Calu3 (cell line): ENCODE measurements around the gene DHRS12. TPM values are rescaled to one million over a fixed set of nuclear protein-coding genes. Genes with fewer than 3 reads are reported as not detected.

Source experiments
- BruUV-seq: library from RNA; stranded (reverse); fragments of 400-500 nt; replicated peaks from 2 replicates; lab custom pipeline; 2021; lab: Mats Ljungman, UMichigan
- CTCF ChIA-PET: fragments of 300-600 bp; sonication (Branson Sonifier 250); formaldehyde crosslinking; loops from one replicate; lab custom pipeline; 2022; ENCODE audit warnings: antibody characterized with exemption; lab: Charles Lee
- DNase-seq: peaks from one replicate; pipeline ENCODE4 v3.0.0; 2022
- H3K27ac Mint-ChIP-seq: one replicate; pipeline ENCODE4 v1.8.0; 2022; ENCODE audit warnings: mixed read lengths; ENCODE audit not compliant: unreplicated experiment
- H3K27me3 Mint-ChIP-seq: one replicate; pipeline ENCODE4 v1.8.0; 2022; ENCODE audit warnings: mixed read lengths; ENCODE audit not compliant: unreplicated experiment
- H3K36me3 Mint-ChIP-seq: one replicate; pipeline ENCODE4 v1.8.0; 2022; ENCODE audit warnings: mild to moderate bottlenecking, moderate library complexity, mixed read lengths; ENCODE audit not compliant: insufficient read depth, unreplicated experiment
- H3K4me1 Mint-ChIP-seq: one replicate; pipeline ENCODE4 v1.8.0; 2022; ENCODE audit warnings: mild to moderate bottlenecking, low read depth, mixed read lengths; ENCODE audit not compliant: unreplicated experiment
- H3K4me3 Mint-ChIP-seq: one replicate; pipeline ENCODE4 v1.8.0; 2022; ENCODE audit warnings: mild to moderate bottlenecking, low read depth, moderate library complexity, mixed read lengths; ENCODE audit not compliant: unreplicated experiment
- H3K9me3 Mint-ChIP-seq: one replicate; pipeline ENCODE4 v1.8.0; 2022; ENCODE audit warnings: low read depth, mixed read lengths; ENCODE audit not compliant: unreplicated experiment
- intact Hi-C: fragments of 100-400 bp; cut with micrococcal nuclease; formaldehyde crosslinking; loops from one replicate; pipeline ENCODE4 v1.10.0; 2022; ENCODE audit not compliant: unreplicated experiment
- total RNA-seq: library from RNA; stranded (reverse); gene quantifications from 2 replicates; pipeline ENCODE4 v1.2.3, GENCODE V29; 2022
- TF ChIP-seq, protein P1 (sequence below): fragments of 200-600 bp; IDR thresholded peaks from one replicate; pipeline ENCODE4 v1.8.0; 2022; ENCODE audit warnings: antibody characterized with exemption; ENCODE audit not compliant: unreplicated experiment

The DHRS12 gene
- total RNA-seq, 1 experiment from 2014 or later: 8.1 TPM

DNA sequence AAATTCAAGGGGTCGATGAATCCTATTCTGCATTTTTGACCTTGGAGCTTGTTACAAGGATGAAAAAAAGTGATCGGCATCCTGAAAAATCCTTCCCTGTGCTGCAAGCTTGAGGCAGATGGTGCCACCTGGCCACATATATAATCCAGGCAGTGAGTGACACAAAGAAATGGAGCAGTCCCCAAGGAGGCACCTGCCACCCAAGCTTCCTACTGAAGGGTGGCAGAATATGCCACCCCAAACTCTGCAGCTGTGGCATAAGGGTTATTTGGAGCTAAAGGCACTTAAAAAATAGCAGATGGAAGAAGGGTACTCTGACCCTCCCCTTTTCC lies 25.6 kb upstream of the DHRS12 start:
- intact Hi-C loops: no loop called here
- Mint-ChIP-seq H3K36me3 (no peaks in the 10 kb centered on the region), H3K4me3 (no peak overlapping the region), H3K27me3 (peaks cover 72% of the 10 kb centered on the region), H3K9me3 (no peaks in the 10 kb centered on the region), H3K27ac (no peak overlapping the region), H3K4me1 (no peaks in the 10 kb centered on the region)
- BruUV-seq: no TSS peak
- CTCF ChIA-PET: no interaction called here
- DNase-seq: no peak
- TF ChIP-seq, protein P1, sequence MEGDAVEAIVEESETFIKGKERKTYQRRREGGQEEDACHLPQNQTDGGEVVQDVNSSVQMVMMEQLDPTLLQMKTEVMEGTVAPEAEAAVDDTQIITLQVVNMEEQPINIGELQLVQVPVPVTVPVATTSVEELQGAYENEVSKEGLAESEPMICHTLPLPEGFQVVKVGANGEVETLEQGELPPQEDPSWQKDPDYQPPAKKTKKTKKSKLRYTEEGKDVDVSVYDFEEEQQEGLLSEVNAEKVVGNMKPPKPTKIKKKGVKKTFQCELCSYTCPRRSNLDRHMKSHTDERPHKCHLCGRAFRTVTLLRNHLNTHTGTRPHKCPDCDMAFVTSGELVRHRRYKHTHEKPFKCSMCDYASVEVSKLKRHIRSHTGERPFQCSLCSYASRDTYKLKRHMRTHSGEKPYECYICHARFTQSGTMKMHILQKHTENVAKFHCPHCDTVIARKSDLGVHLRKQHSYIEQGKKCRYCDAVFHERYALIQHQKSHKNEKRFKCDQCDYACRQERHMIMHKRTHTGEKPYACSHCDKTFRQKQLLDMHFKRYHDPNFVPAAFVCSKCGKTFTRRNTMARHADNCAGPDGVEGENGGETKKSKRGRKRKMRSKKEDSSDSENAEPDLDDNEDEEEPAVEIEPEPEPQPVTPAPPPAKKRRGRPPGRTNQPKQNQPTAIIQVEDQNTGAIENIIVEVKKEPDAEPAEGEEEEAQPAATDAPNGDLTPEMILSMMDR: no peak

DNA sequence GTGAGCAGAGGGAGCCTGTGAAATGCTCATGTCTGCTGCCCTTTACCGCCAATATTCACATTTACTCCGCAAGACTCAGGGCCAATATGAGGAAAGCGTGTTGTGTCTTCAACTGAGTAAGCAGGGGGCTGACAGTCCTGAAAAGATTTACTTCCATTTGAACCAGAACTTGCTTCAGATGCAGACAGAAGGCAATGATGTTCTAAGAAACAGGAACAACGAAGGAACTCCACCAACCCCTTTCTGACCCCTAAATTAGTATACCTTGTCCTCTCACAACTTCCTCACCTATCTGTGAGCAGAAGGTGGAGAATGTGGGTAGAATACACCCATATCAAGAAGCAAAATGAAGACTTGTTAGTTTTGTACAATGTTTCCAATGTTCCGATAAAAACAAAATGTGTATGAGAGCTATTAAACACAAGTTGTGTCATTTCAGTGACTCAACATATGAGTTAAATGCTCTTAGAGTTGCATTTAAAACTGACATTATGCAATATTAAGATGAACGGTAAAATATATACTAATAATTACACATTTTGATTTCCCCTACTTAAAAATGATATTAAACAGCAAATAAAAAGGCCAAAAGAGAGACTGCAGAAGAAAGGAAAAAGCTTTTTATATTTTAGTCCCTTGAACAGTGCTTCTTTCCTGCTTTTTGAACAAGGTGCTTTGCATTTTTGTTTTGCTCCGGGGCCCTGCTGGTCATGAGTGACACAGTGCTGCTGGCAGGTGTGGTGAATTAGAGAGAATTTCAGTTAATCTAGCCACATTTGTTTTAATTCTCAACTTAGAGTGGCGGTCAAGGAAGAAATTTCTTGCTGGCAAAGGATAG lies 25.0 kb upstream of the DHRS12 start:
- TF ChIP-seq, protein P1: no peak
- H3K4me1 Mint-ChIP-seq: no peaks in the 10 kb centered on the region
- H3K27me3 Mint-ChIP-seq: peaks cover 67% of the 10 kb centered on the region
- no TSS peak for BruUV-seq
- CTCF ChIA-PET: interaction anchor here (0.6 kb wide), 1 partner anchor 546 kb away, joined by 4 read pairs; no protein-coding TSS in a partner anchor
- no peaks in the 10 kb centered on the region for H3K36me3 Mint-ChIP-seq
- intact Hi-C loops: no loop called here
- H3K27ac Mint-ChIP-seq: no peak overlapping the region
- no peaks in the 10 kb centered on the region for H3K9me3 Mint-ChIP-seq
- no peak overlapping the region for H3K4me3 Mint-ChIP-seq
- no peak for DNase-seq

DNA sequence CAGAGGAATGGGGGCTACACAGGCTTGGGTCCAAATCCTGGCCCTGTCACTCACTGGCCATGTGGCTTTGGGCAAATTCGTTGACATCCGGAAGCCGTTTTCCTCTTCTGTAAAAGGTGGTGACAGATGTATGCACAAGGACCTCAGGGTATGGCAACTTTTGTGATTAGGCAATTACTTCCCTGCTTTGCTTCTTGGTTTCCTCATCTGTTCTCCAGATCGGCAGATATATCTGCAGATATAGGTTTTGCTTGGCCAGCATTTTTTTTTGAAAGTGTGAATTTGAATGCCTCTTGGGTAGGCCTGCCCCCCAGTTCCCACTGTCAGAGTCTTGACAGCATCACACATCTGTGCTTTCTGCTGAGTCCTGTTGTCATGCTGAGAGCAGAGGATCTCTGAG lies 23.3 kb upstream of the DHRS12 start:
- TF ChIP-seq, protein P1: no peak
- BruUV-seq: no TSS peak
- CTCF ChIA-PET: no interaction called here
- Mint-ChIP-seq H3K27ac (no peak overlapping the region), H3K36me3 (no peaks in the 10 kb centered on the region), H3K9me3 (no peaks in the 10 kb centered on the region), H3K4me3 (no peak overlapping the region), H3K27me3 (peaks cover 50% of the 10 kb centered on the region), H3K4me1 (no peaks in the 10 kb centered on the region)
- DNase-seq: no peak
- intact Hi-C loops: no loop called here

DNA sequence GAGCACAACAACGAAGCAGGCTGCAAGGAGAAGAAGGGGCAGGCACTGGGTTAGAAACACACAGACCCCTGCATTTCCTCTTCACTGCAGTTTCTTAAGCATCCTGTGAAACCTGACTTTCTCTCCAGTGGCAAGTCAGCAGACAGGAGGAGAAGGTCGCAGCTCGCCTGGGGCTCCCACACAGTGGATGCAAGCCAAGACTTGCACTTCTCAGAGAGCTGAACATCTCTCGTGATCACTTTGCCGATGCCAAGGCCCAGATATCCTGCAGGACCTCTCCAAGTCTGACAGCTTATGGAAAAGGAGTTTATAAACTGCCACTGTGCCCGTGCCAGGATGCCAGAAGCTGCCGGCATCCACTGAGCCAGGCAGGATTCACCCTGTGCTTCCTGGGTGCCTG lies 22.6 kb upstream of the DHRS12 start:
- TF ChIP-seq, protein P1: no peak
- DNase-seq: no peak
- intact Hi-C loops: no loop called here
- no peaks in the 10 kb centered on the region for H3K36me3 Mint-ChIP-seq
- H3K4me3 Mint-ChIP-seq: no peak overlapping the region
- H3K4me1 Mint-ChIP-seq: no peaks in the 10 kb centered on the region
- CTCF ChIA-PET: no interaction called here
- no TSS peak for BruUV-seq
- H3K9me3 Mint-ChIP-seq: no peaks in the 10 kb centered on the region
- no peak overlapping the region for H3K27ac Mint-ChIP-seq
- H3K27me3 Mint-ChIP-seq: peaks cover 44% of the 10 kb centered on the region
